GM12891 (cell line): Measurements from ENCODE around the gene KRTAP3-1.

ENCODE experiments used
- PAX5 ChIP-seq: IDR thresholded peaks from 2 replicates; pipeline ENCODE4 v1.6.1; 2011; ENCODE audit warnings: low read length, moderate library complexity, mild to moderate bottlenecking; ENCODE audit not compliant: insufficient read depth, severe bottlenecking
- POLR2A ChIP-seq: IDR thresholded peaks from 2 replicates; pipeline ENCODE4 v1.6.1; 2011; ENCODE audit warnings: low read depth, low read length, control low read depth
- POLR2AphosphoS5 ChIP-seq: IDR thresholded peaks from 2 replicates; pipeline ENCODE4 v1.6.1; 2011; ENCODE audit warnings: low read depth, low read length, control low read depth
- TAF1 ChIP-seq: IDR thresholded peaks from 2 replicates; pipeline ENCODE4 v1.6.1; 2011; ENCODE audit warnings: low read depth, low read length, control low read depth

- TF ChIP-seq POLR2A, result no peak
- TF ChIP-seq POLR2AphosphoS5, result no peak
- no peak for TF ChIP-seq TAF1
- TF ChIP-seq PAX5, result no peak
These were observed 9.6 kb upstream of the KRTAP3-1 start for GRCh38 chr17:41018541-41018940.
